ENCODE measurements around the gene RNF213.

The RNF213 gene

DNA sequence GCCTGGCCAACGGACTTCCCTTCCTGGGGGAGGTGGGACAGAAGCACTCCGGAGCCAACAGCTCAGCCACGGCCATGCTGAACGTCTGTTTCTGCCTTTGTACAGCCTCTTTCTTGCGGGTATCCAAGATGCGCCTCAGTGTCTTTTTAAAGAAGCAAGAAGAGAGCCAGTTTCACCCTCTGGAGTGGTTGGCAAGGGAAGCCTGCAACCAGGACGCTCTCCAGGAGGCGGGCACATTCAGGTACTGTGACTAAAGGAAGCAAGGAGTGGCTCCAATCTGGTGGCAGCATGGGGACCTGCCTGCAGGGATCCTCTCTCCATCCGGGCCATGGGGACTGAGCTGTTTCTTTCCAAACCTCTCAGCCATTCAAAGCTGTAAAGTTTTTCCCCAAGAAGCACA, 93.7 kb downstream of the RNF213 start:
- DNase-seq, result no peak

DNA sequence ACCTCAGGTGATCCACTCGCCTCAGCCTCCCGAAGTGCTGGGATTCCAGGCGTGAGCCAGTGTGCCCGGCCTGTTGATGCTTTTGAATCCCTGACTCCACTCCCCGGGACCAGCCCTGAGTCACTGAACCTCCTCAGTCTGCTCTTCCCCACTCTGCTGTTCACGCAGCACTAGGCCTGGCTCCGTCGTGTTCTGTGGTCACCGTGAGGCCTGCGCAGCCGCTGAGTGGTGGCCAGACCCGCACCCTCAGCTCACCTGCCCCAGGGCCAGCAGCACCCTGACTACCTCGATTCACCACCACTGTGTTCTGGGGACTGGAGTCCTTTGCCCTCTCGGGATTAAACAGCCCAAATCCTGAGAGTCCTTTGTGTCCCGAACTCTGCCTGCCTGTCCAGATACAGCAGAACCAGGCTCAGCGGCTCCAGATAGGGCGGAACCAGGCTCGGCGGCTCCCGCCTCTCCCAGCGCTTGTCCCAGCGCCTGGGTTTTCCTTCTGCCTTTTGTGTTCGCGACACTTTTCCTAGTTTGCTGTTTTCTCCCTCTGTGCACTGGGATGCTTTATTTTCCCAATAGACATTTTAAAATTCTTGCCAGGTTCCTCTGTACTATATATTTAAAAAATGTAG, 95.7 kb downstream of the RNF213 start:
- no peak for DNase-seq

DNA sequence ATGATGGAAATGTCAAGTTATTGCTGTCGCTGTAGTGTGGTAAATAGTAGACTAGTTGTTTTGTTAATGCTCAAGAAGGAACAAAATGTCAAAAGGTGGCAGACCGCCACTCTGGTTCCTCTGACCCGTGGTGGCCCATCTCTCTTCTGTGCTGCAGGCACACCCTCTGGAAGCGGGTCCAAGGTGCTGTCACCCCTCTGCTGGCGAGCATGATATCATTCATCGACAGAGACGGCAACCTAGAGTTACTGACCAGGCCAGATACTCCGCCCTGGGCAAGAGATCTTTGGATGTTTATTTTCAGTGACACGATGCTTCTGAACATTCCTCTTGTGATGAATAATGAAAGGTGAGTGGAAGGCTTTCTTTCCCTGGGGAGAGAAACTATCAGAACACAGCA, 97.5 kb downstream of the RNF213 start:
- DNase-seq, result no peak

DNA sequence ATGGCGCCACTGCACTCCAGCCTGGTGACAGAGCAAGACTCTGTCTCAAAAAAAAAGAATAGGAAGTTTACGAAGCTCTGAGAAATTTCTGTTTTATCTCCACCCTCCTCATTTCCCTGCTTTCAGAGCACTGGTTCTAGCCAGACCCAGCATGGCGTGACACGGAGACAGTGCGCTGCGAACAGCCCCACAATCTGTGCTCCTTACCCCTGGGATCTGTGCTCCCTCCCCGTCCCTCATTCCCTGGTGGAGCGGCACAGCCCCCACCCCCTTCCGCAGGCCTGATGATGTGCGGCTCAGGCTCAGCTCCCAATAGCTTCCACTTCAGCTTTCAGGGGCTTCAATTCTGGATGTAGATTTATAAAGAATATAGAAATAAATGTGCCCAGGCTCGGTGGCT, 98.2 kb downstream of the RNF213 start:
- DNase-seq, result no peak

DNA sequence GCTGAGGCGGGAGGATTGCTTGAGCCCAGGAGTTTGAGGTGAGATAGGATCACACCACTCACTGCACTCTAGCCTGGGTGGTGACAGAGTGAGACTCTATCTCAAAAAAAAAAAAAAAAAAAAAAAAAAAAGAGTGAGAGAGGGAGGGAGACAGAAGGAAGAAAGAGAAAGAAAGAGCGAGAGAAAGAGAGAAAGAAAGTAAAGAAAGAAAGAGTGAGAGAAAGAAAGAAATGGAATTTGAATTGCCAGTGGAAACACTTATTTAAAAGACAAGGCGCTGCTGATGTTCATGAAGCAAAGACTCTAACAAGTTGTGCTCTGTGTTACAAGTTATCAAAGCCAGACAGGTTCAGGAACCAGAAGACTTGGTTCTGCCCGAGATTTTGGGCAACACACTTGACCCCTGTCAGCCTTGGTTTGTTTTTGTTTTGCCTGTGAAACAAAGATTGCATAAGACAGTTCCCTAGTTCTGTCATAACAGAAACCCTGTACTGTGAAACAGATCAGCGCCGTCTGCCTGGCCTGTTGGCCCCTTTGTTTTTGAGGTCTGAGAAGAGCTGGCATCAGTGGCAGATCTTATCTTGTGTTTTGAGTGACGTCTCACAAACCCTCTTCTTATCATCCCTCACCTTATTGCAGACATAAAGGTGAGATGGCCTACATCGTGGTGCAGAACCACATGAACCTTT, 98.9 kb downstream of the RNF213 start:
- peak; percentile 36 for DNase-seq

DNA sequence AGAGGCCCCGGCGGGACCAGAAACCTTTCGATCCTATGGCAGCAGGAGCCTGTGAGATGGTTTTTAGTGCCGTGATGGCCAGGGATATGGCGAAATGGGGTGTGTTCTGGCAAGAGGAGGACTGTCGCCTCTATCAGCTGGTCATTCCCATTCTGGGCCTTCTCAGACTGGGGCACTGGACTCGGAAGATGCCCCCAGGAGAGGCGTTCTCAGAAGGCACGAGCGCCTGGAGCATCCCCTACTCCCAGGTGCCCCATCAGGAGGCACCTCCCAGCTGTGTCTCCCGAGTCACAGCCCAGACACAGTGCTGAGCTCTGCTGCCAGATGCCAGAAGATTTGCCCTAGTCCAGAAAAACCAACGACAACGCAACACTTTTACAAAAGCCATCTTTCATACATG, 99.7 kb downstream of the RNF213 start:
- no peak for DNase-seq

DNA sequence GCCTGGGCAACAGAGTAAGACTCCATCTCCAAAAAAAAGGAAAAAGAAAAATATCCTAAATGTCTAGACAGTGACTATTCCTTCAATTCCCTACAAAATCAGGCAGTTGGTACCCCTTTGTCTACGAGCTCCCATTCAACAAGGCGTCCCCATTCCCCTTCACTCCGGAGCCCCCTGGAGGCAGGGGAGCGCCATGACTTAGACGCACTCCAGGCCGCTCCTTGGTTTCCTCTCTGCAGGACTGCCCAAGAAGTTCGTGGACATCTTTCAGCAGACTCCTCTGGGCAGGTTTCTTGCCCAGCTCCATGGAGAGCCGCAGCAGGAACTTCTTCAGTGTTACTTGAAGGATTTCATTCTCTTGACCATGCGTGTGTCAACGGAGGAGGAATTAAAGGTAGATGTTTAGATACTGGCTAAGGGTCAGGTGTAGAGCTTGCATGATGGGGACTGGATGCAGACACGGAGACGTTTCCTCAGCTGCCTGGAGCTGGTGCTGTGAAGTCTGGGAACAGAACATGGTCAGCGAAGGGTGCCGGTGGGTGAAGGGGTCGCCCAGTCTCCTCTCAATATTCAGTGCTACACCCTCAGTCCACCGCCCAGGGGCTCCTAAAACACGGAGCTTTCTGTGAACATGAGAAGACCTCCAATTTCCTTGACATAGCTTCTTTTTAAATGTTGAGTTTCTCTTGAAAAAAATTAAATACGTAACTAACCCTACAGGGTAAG, 101.0 kb downstream of the RNF213 start:
- no peak for DNase-seq

DNA sequence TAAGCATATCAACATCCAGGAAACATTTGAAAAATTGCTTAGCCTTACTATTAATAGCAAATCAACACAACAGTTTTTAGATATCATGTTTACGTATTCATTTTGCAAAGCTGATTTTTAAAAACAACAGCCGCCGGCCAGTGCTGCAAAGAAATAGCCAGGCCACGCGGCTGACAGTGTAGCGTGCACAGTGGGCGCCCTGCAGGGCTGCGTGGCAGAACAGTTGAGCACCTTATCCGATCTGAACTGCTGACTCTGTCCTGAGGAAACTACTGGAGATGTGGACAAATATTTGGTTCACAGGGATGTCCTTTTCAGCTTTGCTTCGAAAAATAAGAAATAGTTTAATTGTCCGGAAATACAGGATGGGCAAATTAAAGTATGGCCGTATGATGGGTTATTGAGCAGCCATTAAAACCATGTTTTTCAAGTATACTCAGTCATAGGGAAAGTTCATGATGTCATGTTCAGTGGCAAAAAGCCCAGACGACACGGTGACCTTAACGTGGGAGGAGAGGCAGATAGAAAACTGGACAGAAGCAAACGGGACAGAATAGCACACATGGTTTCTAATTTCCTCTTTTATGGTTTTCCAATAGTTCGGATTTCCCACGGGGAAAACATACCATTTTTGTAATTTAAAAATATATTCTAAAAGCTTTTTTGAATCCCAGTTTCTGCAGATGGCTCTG, 101.9 kb downstream of the RNF213 start:
- no peak for DNase-seq

DNA sequence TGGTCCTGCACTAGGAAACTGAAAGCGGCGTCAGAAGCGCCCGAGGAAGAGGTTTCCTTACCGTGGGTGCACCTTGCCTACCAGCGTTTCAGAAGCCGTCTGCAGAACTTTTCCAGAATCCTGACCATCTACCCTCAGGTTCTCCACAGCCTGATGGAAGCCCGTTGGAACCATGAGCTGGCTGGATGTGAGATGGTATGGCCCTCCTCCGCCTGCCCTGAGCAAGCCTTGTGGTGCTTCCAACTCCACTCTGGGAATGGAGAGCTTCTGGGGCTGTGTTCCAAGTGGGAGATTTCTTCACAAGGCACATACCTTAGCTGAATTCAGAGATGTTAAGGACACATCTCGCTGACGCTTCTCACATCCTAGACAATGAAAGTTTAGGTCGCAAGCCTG, 102.5 kb downstream of the RNF213 start:
- no peak for DNase-seq

DNA sequence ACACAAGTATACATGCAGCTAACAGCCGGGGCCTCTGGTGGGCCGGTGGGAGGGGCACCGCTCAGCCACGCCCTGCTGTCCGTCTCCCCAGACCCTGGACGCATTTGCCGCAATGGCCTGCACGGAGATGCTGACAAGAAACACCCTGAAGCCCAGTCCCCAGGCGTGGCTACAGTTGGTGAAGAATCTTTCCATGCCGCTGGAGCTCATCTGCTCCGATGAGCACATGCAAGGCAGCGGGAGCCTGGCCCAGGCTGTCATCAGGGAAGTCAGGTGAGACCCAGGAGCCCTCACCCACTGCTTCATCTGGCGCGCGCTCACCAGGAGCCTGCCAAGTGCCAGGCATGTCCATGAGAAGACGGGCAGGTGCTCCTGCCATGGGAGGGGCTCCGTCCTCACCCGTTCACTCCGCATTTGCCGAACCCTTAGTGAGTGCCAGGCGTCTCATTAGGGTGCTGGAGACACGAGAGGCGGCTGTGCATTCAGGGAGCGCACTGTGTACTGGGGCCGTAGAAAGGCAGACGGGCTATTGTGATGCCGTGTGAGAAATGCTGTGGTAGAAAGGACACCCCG, 103.0 kb downstream of the RNF213 start:
- no peak for DNase-seq

DNA sequence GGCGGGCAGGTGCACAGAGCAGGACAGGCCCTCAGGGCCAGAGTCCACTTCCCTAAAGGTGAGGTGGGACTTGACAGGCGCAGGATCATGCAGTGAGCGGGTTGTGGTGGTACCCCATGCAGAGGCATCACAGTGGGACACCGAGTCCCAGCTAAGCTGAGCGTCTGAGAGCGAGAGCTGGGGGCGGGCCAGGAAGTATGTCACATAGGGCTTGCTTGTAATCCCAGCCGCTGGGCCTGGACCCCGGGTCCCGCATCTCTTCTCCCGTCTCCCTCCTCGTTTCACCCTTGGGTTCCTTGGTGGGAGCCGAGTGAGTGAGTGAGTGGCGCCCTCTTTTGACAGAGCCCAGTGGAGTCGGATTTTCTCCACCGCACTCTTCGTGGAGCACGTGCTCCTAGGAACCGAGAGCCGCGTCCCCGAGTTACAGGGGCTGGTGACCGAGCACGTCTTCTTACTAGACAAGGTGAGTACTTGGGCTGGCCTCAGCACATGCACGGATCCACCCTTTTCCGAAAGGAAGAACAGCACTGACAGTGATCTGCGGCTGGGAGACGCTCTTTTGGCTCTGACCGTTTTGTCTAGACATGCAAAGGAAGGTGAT, 103.5 kb downstream of the RNF213 start:
- DNase-seq, result no peak

DNA sequence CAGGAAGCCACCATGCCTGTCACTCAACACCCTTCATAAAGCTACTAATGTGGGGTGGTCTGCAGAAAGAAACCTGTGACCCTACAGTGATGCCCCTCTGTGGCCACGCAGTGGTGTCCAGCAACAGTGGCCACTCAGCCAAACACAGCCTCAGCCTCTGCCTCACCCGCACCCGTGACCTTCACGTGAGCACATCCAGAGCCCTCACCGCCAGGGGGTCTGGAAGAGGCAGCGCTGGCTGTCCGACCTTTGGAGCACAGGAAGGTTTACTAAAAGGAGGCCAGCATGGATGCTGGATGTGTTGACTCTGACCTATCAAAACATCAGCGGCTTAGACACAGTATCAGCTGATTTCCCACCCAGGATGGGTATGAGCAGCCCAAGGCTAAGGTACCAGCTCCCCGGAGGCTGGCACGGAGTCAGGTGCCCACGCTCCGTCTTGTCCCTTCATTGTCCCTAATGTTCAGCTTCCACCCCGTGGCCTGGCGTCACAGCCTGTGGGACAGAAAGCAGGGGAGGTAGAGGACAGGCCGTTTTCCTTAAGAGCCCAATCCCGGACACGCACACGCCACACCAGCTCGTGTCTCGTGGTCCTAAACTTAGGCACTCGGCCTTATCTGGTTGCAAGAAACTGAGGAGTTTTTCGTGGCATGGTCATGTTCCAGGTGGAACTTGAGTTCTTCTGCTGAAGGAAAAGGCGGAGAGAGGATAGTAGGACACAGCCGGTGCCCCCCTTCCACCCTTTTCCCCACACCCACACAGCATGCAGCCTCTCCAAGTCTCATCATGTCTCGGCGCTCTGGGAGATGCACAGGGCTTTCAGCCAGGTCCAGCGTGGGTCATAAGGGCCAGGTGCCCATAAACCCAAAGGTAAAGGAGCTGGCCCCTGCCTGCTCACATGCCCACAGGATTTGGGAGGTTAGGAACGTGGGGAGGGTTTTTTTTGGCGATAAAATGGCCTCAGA, 104.6 kb downstream of the RNF213 start:
- DNase-seq, result no peak

DNA sequence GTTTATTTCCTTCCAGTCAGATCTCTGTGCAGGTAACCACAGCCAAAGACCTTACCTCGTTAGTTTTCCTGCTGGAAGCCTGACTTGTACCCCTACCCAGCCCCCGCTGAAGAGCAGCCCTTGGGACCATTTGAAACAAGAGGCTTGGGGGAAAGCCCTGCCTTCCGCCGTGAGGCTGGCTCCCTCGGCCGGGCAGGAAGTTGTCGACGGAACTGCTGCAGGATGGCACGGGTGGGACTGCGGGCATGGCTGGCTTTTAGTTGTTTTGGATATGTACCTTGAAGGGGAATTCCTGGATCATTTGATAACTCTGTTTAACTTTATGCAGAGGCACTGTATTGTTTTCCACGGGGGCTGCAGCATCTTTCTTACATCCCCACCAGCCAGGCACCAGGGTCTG, 105.3 kb downstream of the RNF213 start:
- DNase-seq, result no peak

DNA sequence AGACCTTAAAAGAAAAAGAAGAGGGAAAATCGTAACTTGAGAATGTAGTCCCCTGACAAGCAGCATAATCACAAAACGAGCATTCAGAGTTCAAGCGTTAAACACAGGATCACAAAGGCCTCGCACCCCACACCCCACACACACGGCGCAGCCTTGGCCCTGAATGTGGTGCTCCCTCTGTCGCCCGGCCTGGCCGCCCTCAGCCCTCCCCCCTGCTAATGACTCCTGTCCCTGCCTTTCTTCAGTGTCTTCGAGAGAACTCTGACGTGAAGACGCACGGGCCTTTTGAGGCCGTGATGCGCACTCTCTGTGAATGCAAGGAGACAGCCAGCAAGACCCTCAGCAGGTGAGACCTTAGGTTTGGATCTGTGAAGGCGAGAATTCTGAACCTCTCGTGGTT, 106.9 kb downstream of the RNF213 start:
- no peak for DNase-seq

DNA sequence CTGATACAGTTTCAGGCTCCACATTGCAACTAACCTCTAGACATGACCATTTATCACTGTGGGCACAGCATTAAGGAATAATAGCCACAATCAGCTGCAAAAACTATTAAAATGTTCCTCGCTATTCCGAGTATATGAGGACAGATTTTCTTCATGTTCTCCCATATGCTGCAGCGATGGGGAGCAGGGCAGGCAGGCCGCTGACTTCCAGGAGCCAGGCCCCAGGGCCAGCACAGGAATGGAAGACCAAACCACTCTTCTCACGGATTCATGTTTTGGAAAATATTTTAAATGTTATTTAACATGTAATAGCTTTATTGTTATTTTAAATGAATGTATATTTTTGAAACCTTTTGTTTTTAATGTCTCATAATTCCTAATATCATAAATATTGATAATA, 110.5 kb downstream of the RNF213 start:
- DNase-seq, result no peak

DNA sequence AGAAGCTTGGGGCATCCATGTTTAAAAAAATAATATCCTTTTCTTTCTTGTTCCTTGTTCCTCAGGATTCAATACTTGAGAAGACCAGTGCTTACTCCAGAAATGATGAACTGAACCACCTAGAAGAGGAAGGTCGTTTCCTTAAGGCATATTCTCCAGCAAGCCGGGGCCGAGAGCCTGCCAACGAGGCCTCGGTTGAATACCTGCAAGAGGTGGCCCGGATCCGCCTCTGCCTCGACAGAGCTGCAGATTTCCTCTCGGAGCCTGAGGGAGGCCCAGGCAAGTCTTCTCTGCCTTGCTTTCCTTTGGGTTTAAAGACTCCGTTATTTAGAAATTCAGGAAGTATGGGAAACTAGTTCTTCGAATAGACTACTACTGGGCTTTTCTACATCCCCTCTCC, 111.8 kb downstream of the RNF213 start:
- no peak for DNase-seq

DNA sequence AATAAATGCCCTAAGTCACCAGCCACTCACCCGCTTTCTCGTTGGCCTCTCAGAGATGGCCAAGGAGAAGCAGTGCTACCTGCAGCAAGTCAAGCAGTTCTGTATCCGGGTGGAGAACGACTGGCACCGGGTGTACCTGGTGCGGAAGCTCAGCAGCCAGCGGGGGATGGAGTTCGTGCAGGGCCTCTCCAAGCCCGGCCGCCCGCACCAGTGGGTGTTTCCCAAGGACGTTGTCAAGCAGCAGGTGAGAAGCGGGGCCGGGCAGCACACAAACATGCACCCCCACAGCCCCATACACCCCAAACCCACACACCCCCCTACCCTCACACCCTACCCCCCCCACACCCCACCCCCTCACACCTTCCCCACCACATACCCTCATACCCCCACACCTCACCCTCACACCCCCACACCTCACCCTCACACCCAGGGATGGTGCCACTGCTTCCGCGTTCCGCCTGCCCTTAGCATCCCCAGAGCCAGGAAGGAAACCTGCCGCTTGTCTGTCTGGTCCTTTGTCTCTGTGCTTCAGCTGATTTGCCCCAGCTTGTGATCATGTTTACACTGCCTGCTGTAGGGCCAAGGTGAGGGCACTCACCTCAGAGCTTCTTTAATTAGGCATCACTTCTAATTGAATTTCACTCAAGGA, 112.4 kb downstream of the RNF213 start:
- no peak for DNase-seq

DNA sequence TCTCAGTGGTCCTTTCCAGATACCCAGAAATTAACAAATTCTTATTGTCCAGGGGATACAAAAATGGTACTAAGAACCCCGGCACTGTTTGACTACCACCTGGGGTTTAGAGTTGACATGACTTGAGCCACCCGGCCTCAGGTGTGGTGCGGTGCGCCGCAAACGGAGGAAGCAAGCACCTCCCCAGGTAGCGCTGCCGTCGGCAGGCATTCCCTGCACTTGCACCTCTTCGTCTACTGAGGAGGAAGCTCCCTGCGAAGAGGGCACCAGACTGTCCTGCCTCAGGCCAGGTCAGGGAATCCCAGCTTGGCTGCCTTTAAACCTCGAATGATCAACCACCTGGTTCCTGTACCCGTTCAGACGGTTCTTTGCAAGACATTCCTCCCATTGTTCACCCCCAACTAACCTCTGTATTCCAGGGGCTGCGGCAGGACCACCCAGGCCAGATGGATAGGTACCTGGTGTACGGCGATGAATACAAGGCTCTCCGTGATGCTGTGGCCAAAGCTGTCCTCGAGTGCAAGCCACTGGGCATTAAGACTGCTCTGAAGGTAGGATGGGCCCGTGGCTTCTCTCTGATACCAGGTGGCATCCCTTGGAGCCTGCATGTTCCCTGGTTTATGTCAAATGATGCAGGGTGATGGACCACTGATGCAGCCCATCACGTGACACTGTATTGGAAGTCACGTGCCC, 113.5 kb downstream of the RNF213 start:
- DNase-seq, result no peak

DNA sequence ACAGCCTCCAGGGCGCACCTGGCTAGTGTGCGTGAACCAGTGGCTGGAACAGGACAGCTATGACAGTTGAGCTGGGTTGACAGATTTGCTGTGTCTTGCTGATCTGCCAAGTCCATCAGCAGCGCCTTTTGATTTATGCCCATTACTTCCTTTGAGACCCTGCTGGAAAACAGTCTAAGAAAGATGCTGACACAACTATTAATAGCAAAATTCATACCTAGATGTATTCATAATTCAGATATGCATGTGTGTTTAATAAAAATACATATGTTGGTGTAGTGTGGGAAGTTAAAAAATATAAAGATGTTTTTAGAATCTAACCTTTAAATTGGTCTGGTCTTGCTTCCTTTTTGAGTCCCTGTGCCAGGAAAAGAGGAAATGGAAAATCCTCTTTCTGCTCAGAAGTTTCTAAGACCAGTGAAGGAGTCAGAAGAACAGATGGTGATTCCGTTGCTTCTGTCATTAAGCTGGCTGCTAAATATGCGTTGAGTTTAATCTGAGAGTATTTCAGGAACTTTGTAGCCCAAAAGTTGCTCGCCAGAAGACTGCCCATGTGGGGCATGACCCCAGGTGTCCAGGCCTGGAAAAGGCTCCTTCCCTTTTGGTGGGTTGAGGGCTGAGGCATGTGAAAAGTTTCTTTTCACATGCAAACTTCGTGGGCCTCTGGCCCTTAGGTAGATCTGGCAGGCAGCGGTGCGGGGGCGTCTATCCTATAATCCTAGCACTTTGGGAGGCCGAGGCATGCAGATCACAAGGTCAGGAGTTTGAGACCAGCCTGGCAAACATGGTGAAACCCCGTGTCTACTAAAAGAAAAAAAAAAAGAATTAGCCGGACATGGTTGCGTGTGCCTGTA, 114.3 kb downstream of the RNF213 start:
- DNase-seq, result no peak

DNA sequence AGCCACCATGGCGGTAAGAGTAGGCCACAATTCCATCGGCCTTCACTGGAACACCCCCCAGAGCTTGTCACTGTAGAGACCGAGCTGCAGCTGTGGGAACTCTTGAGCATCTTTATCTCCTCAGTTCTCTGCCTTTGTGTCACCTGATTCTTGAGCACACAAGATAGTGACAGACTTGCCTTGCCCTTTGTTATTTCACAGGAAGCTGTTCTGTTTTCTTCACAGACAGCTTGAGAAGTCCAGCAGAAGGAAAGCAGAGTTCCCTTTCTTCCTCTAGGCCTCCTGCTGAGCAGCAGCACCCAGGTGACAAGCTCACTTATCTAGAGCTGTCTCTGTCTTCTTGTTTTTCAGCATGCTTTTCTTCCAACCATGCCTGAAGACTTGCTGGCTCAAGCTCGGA, 115.9 kb downstream of the RNF213 start:
- no peak for DNase-seq

Data from activated CD4-positive, alpha-beta T cell treated with anti-CD3 and anti-CD28 coated beads, Interleukin-10, Interleukin-2, amounts not matched to agents 100 ng/mL and 50 ng/mL, durations not matched to agents 16 hours and 8 hours (primary cell).